ENCODE data around the gene EFCAB9.

EFCAB9 gene

GRCh38 chr5:172165465-172165864 lies 28.5 kb upstream of the EFCAB9 start:
- no peak for DNase-seq

GRCh38 chr5:172166030-172166826 lies 27.7 kb upstream of the EFCAB9 start:
- DNase-seq, result no peak

GRCh38 chr5:172167895-172168294 lies 26.1 kb upstream of the EFCAB9 start:
- DNase-seq, result no peak

- no peak for DNase-seq
These were observed 25.7 kb upstream of the EFCAB9 start for GRCh38 chr5:172168311-172168710.

- no peak for DNase-seq
These were observed 24.8 kb upstream of the EFCAB9 start for GRCh38 chr5:172169216-172169615.

- DNase-seq, result no peak
These were observed 23.7 kb upstream of the EFCAB9 start for GRCh38 chr5:172170251-172170701.

- DNase-seq, result no peak
These were observed 22.9 kb upstream of the EFCAB9 start for GRCh38 chr5:172171118-172171517.

- no peak for DNase-seq
These were observed 20.9 kb upstream of the EFCAB9 start for GRCh38 chr5:172172912-172173563.

- no peak for DNase-seq
These were observed 20.3 kb upstream of the EFCAB9 start for GRCh38 chr5:172173564-172174153.

- no peak for DNase-seq
These were observed 18.7 kb upstream of the EFCAB9 start for GRCh38 chr5:172175263-172175719.

GRCh38 chr5:172177176-172177575 lies 16.8 kb upstream of the EFCAB9 start:
- DNase-seq, result no peak

GRCh38 chr5:172178301-172178987 lies 15.5 kb upstream of the EFCAB9 start:
- DNase-seq, result no peak

GRCh38 chr5:172178991-172179989 lies 14.7 kb upstream of the EFCAB9 start:
- peak; percentile 43 for DNase-seq

GRCh38 chr5:172180936-172181335 lies 13.0 kb upstream of the EFCAB9 start:
- DNase-seq, result no peak

- no peak for DNase-seq
These were observed 11.7 kb upstream of the EFCAB9 start for GRCh38 chr5:172182291-172182690.

- no peak for DNase-seq
These were observed 10.1 kb upstream of the EFCAB9 start for GRCh38 chr5:172183881-172184280.

- no peak for DNase-seq
These were observed 8.9 kb upstream of the EFCAB9 start for GRCh38 chr5:172185096-172185461.

- DNase-seq, result no peak
These were observed 7.8 kb upstream of the EFCAB9 start for GRCh38 chr5:172186114-172186695.

- no peak for DNase-seq
These were observed 6.6 kb upstream of the EFCAB9 start for GRCh38 chr5:172187118-172188032.
